GM19043 (cell line): ENCODE measurements around the gene WDR41.
"Not testable (repeated sequence)": the region's sequence is repeated elsewhere in the genome, so short reads cannot be mapped to it uniquely, and the experiment has no call there.

Experiments used
- ATAC-seq: cut with Tn5 transposase; IDR thresholded peaks from one replicate; pipeline ENCODE4 v1.9.1; 2021; ENCODE audit warnings: low read depth; ENCODE audit not compliant: unreplicated experiment

Gene WDR41

DNA sequence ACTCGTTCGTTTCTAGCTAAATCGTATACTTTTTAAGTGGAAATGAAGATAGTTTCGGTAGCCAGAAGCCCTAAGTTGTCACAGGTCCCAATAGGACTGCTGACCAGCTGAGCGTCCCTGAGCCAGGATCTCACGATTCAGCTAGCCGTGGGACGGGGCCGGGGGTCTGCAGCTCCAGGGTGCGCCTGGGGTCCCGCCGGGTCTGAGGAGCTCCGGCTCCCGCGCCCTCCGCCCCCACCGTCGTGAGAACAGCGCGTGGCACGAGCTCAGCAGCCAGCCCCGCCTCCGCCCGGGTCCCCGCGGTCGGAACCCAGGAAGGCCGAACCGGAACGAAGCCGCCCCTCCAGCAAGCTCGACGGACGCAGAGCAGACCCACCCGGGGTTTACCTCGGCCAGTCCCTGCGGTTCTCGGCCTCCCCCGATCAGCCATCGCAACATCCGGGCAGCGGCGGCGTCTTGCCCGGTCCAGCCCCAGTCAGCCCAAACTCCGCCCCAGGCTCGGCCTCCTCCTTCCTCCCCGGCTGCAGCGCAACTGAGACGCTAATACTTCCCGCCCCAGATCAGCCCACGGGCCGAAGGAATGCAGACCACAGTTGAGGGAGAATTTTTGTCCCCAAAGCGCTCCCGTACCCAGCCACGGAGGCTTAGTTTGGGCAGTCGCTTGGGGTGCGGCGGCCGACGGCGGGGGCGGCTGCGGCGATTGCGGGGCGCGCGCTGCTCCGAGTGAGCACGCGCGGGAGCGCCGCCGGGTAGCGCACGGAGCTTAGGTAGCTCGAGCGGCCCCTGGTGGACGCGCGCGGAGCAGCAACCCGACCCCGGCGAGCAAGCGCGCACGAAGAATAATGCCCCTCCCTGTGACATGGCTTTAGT is at the start of gene WDR41:
Gene WDR41, minus strand, starts transcription at position 534 of the 870 bp plus-strand sequence. Its CDS starts 96 bp downstream, at position 438.
- peak; percentile 85 for ATAC-seq

DNA sequence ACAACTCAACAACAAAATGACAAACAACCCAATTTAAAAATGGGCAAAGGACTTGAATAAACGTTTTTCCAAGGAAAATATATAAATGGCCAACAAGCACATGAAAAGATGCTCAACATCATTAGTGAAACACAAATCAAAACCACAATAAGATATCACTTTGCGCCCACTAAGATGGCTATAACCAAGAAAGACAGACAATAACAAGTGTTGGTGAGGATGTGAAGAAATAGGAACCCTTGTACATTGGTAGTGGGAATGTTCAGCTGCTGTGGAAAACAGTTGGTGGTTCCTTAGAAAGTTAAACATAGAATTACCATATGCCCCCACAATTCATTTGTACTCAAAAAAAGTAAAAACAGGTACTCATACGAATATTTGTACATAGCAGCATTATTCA is 39.2 kb upstream of the WDR41 start:
- ATAC-seq = no peak

DNA sequence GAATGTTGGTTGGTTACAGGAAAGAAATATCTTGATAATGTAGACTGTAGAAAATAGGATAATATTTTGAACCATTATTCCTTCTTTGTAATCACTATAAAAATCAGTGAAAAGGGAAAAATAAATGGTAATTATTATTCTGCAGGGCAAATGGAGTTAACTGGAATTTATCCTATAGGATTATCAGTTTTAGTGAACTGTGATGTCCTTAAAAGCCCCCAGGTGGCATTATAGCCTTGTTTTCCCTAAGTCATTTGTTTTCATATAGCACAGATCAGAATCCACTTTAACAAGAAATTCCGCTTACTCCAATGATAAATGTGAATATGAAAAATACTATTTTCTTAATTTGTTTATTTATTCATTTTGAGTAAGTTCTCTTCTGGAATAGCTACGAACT is 26.2 kb upstream of the WDR41 start:
- ATAC-seq = no peak

DNA sequence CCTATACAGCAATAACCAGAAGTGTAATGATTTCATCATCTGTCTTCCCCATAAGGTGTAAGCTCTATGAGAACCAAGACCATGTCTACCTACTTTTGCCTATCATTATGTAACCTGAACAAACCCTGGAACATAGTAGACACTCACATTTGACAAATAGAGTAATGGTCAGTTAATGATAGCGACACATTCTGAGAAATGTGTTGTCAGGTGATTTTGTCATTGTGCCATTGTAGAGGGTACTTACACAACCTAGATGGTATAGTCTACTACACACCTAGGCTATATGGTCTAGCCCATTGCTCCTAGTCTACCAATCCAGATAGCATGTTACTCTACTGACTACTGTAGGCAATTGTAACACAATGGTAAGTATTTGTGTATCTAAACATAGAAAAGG is 22.3 kb upstream of the WDR41 start:
- no peak for ATAC-seq

DNA sequence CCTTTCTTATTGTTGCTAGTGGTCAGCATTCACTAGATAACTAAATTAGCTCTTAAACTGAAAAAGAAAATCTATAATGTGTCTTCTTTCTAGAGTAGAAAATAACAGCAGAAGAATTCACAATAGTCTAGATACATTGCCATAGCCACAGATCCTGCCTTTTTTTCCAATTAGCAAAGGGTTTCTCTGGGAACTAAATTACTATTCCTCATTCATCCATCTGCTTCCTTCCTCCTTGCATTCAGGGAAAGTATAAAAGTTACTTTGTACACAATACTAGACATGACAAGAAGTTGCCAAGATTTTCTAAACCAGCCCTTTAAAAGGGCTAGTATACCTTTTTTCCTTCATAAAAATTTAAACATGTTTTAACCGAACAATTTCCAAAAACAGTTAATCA is 21.2 kb upstream of the WDR41 start:
- no peak for ATAC-seq

DNA sequence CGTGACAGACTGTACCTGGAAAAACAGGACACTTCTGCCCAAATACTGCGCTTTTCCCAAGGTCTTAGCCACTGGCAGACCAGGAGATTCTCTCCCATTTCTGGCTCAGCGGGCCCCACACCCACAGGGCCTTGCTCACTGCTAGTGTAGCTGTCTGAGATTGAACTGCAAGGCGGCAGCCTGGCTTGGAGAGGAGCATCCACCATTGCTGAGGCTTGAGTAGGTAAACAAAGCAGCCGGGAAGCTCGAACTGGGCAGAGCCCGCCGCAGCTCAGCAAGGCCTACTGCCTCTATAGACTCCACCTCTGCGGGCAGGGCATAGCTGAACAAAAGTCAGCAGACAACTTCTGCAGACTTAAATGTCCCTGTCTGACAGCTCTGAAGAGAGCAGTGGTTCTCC is 9.0 kb upstream of the WDR41 start:
- not testable (repeated sequence) for ATAC-seq

GRCh38 chr5:77499973-77500372 is 7.9 kb upstream of the WDR41 start:
- no peak for ATAC-seq

DNA sequence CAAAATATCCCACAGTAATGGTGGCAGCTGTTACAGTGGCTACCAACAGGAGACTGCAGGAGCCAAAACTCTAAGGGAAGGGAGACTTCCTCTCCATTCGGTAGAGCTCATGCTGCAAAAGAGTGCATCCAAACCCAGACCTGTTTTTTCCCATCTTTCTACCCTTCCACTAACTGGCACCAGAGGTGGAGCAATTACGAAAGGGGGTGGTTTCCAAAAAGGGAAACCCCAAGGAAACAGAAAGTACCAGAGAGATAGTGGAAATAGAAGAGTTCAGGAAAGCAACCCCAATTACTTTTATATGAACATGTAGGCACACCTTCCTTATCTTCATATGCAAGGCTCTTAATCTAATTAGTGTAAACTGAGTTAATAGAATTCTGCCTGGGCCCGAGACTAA is 7.3 kb upstream of the WDR41 start:
- ATAC-seq = no peak

- ATAC-seq = no peak
Observed at GRCh38 chr5:77498952-77499351, 6.8 kb upstream of the WDR41 start.

- no peak for ATAC-seq
Observed at GRCh38 chr5:77494935-77495334, 2.8 kb upstream of the WDR41 start.

DNA sequence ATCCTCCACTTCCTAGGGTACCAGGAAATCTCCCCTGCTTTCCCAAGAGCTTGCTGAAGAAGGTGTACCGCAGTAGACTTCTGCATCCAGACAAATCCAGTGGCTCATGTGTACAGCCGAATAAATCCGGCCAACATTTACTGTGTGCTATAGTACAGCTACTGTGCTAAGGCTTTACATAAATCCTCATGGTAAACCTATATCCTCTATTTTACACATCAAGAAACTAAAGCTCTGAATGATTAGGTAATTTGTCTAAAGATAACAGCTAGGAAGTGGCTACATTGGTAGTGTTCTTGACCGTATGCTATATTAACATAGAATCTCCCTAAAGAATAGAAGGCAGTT is 511 bp upstream of the WDR41 start:
- peak; percentile 5 for ATAC-seq

DNA sequence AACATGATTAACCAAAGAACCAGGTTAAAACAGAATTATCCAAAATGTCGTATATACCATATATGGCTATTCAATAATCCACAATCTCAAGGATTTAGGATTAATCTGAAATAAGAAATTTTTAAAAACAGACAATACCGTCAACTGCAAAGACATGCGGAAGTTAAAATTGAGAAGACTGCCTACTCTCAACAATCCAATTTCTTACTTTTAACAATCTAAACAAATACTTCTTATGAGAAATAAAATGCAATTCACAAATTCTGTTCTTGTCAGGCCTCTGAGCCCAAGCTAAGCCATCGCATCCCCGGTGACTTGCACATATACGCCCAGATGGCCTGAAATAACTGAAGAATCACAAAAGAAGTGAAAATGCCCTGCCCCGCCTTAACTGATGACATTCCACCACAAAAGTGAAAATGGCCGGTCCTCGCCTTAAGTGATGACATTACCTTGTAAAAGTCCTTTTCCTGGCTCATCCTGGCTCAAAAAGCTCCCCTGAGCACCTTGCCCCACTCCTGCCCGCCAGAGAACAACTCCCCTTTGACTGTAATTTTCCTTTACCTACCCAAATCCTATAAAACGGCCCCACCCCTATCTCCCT is 1.3 kb downstream of the WDR41 start:
- ATAC-seq = not testable (repeated sequence)

DNA sequence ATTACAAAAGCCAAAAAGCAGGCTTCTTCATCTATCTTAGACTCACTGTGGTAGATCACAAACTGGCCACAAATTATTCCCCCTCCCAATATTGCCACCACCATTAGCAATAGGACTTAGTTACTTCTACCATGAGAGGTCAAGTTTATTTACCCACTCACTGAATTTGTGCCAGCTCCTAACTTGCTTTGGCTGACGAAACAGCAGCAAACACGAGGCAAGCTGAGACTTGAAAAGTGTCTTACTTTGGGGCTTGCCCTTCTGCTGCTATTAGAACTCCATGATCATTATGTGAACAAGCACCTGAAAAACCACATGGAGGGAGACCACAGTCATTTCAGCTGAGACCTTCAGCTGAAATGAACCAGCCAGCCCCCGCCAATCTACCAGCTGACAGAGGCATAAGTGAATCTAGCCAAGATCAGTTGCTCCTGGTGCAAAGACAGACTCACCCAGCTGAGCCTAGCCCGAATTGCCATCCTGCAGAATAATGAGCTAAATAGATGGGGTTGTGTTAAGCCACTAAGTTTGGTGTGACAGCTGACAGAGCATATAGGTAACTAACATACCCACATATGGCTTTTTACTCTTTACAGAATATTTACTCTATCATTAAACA is 5.7 kb downstream of the WDR41 start:
- no peak for ATAC-seq

DNA sequence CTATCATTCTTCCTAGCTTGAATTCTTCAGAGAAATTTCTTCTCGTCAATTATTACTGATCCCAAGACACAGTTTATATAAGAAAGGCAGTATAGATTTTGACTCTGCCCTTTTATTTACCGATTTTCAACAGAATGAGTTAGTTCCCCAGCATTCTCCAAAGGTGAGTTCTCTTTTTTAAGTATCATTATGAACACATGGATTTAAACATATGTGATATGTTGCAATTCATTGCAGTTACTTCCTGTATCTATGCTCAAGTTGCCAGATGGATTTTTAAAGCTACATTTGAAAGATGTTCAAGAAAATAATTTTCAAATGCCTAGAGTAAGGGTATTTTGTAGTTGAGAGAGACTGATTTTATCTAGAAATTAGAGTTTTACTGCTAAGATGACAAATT is 8.4 kb downstream of the WDR41 start:
- no peak for ATAC-seq

DNA sequence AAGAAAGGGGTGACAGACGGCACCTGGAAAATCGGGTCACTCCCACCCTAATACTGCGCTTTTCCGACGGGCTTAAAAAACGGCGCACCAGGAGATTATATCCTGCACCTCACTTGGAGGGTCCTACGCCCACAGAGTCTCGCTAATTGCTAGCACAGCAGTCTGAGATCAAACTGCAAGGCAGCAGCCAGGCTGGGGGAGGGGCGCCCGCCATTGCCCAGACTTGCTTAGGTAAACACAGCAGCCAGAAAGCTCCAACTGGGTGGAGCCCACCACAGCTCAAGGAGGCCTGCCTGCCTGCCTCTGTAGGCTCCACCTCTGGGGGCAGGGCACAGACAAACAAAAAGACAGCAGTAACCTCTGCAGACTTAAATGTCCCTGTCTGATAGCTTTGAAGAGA is 17.1 kb downstream of the WDR41 start:
- ATAC-seq = not testable (repeated sequence)

DNA sequence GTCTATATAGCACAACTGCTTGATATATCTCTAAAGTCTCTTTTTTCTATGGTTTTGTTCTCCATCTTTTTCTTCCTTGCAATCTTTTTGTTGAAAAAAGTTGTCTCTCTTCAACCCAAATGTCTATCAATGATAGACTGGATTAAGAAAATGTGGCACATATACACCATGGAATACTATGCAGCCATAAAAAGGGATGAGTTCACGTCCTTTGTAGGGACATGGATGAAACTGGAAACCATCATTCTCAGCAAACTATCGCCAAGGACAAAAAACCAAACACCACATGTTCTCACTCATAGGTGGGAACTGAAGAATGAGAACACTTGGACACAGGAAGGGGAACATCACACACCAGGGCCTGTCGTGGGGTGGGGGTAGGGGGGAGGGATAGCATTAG is 23.2 kb downstream of the WDR41 start:
- not testable (repeated sequence) for ATAC-seq

DNA sequence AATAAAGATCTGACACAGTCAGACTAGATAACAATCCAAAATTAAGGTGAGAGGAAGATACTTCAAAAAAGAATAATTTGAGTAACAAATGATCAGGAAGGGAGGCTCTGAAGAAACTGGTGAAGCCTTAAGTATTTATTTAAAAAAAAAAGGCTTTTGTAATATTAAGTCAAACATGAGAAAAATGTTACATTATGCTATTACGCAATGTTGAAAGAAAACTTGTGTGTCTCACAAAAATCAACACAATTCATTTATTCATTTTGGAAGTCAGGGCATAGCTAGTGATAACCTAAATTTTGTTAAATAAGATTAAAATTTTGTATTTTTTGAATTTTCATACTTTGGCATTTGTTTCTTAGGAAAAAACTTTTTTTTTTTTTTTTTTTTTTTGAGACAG is 28.2 kb downstream of the WDR41 start:
- ATAC-seq = no peak

GRCh38 chr5:77461287-77461686 is 30.8 kb downstream of the WDR41 start:
- no peak for ATAC-seq

DNA sequence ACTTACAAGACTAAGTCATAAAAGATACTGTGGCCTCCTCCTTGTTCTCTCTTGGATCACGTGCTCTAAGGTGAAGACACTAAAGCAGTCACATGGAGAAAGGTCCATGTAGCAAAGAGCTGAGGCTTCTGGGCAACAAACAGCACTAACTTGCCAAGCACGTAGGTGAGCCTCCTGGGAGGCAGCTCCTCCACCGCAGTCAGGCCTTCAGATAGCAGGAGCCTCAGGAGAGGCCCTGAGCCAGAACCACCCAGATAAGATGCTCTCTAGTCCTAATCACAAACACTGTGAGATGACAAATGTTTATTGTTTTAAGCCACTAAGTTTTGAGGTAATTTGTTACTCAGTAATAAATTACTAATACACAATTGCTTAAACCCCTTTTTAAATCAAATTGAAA is 38.0 kb downstream of the WDR41 start:
- ATAC-seq = no peak

DNA sequence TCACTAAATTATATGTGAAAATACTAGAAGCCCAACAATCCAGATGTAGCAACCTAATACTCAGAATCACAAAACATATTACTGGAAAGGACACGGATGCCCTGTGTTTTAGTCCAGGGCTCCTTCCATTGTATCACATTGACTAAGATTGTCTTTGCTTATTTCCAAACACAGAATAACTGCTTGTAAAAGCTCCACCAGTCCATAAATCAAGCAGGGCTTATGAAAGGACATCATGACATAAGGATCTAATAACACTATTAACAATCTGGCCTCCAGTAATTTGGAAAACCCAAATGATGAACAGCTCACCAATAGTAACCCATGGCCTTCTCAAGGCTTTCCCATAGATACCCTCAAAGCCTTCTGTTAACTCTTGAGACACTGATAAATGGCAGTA is 39.8 kb downstream of the WDR41 start:
- no peak for ATAC-seq

- ATAC-seq = no peak
Observed at GRCh38 chr5:77449981-77450380, 42.1 kb downstream of the WDR41 start.

- ATAC-seq = no peak
Observed at GRCh38 chr5:77449277-77449676, 42.8 kb downstream of the WDR41 start.
